SKM-1 (cell line): ENCODE data around the gene HOXA9.

ENCODE experiments used
- DNase-seq: peaks from one replicate; lab custom pipeline; 2025; ENCODE audit not compliant: unreplicated experiment; lab: John Stamatoyannopoulos, UW

The HOXA9 gene

GRCh38 chr7:27165996-27166530, 726 bp upstream of the HOXA9 start:
- no peak for DNase-seq

GRCh38 chr7:27164367-27165088, 809 bp downstream of the HOXA9 start:
- no peak for DNase-seq

GRCh38 chr7:27164045-27164366, 1.3 kb downstream of the HOXA9 start:
- DNase-seq = no peak

GRCh38 chr7:27163288-27164044, 1.9 kb downstream of the HOXA9 start:
- DNase-seq = no peak

- no peak for DNase-seq
These were observed 2.6 kb downstream of the HOXA9 start for GRCh38 chr7:27162561-27163287.

- no peak for DNase-seq
These were observed 3.4 kb downstream of the HOXA9 start for GRCh38 chr7:27161721-27162560.

- DNase-seq = no peak
These were observed 4.1 kb downstream of the HOXA9 start for GRCh38 chr7:27161214-27161720.

GRCh38 chr7:27160546-27161213, 4.7 kb downstream of the HOXA9 start:
- DNase-seq = peak; percentile 68

GRCh38 chr7:27160145-27160545, 5.2 kb downstream of the HOXA9 start:
- DNase-seq = no peak

GRCh38 chr7:27159266-27160144, 5.8 kb downstream of the HOXA9 start:
- no peak for DNase-seq

GRCh38 chr7:27158436-27159265, 6.7 kb downstream of the HOXA9 start:
- DNase-seq = no peak

- DNase-seq = no peak
These were observed 7.5 kb downstream of the HOXA9 start for GRCh38 chr7:27157702-27158431.

- no peak for DNase-seq
These were observed 8.2 kb downstream of the HOXA9 start for GRCh38 chr7:27156916-27157701.

GRCh38 chr7:27156508-27156898, 8.8 kb downstream of the HOXA9 start, which contains the start of gene HOXA7:
Gene HOXA7 (minus strand): TSS chr7:27156675. CDS start chr7:27156545, 130 bp downstream.
- no peak for DNase-seq

GRCh38 chr7:27155816-27156507, 9.4 kb downstream of the HOXA9 start:
- no peak for DNase-seq
